ENCODE data around the gene RAC2.

GRCh38 chr22:37263966-37264887 is 20.2 kb upstream of the RAC2 start:
- TF ChIP-seq CTCF (IDR thresholded peaks at IDR 0.05) (no peak), HMGXB4 (CRISPR knock-in tag; IDR thresholded peaks at IDR 0.05; ENCODE audit: borderline replicate concordance) (no peak), REST (IDR thresholded peaks at IDR 0.05) (no peak), EP300 (IDR thresholded peaks at IDR 0.05) (no peak), PHF8 (IDR thresholded peaks at IDR 0.05; ENCODE audit: borderline replicate concordance, low read depth) (no peak), RCOR1 (IDR thresholded peaks at IDR 0.05; ENCODE audit: low read depth, low read length) (no peak)
